IMR-90 (cell line): ENCODE data around the gene ANKDD1A. TPM values are rescaled to one million over a fixed set of nuclear protein-coding genes. Genes with fewer than 3 reads are reported as not detected.

Experiments used
- ATAC-seq: fragments of 200-7000 bp; cut with Tn5 transposase; 2 replicates; pipeline ENCODE4 v1.9.1; 2020; ENCODE audit warnings: low read depth, mild to moderate bottlenecking, moderate library complexity
- BruUV-seq: library from RNA; stranded (reverse); fragments of 400-500 nt; replicated peaks from 2 replicates; lab custom pipeline; 2021; lab: Mats Ljungman, UMichigan
- CTCF ChIA-PET: fragments of 300-600 bp; formaldehyde crosslinking; extraction: SDS; loops from one replicate; lab custom pipeline; 2021; ENCODE audit warnings: antibody characterized with exemption; lab: Yijun Ruan, JAX
- POLR2A ChIA-PET: fragments of 300-600 bp; sonication (Branson Sonifier 250); formaldehyde crosslinking; loops from one replicate; lab custom pipeline; 2022; ENCODE audit warnings: antibody characterized with exemption; ENCODE audit not compliant: unreplicated experiment; lab: Charles Lee
- DNase-seq: peaks from one replicate; pipeline ENCODE4 v3.0.0; 2013
- H2AFZ ChIP-seq: replicated peaks from 2 replicates; pipeline ENCODE3; 2013; ENCODE audit warnings: low read length, mild to moderate bottlenecking; ENCODE audit not compliant: poor library complexity
- H2AK5ac ChIP-seq: 2 replicates; pipeline ENCODE4 v1.6.1; 2013; ENCODE audit warnings: low read depth, low read length, inconsistent platforms
- H2AK9ac ChIP-seq: replicated peaks from 2 replicates; pipeline ENCODE3; 2013; ENCODE audit warnings: mild to moderate bottlenecking, low read depth, low read length, moderate library complexity; ENCODE audit not compliant: poor library complexity
- H2BK120ac ChIP-seq: 2 replicates; pipeline ENCODE4 v1.6.1; 2013; ENCODE audit warnings: low read depth, low read length, inconsistent platforms
- H2BK15ac ChIP-seq: 3 replicates; pipeline ENCODE4 v1.6.1; 2013; ENCODE audit warnings: low read depth, low read length, inconsistent platforms
- H2BK20ac ChIP-seq: 2 replicates; pipeline ENCODE4 v1.6.1; 2013; ENCODE audit warnings: low read depth, mild to moderate bottlenecking, inconsistent platforms, low read length, moderate library complexity
- H2BK5ac ChIP-seq: 2 replicates; pipeline ENCODE4 v1.6.1; 2013; ENCODE audit warnings: mild to moderate bottlenecking, low read depth, low read length, inconsistent platforms; ENCODE audit not compliant: poor library complexity, severe bottlenecking
- H3K14ac ChIP-seq: replicated peaks from 2 replicates; pipeline ENCODE4 v1.6.1; 2013; ENCODE audit warnings: low read depth, low read length, inconsistent platforms
- H3K18ac ChIP-seq: 2 replicates; pipeline ENCODE4 v1.6.1; 2013; ENCODE audit warnings: low read depth, low read length, control low read depth
- H3K23ac ChIP-seq: 2 replicates; pipeline ENCODE4 v1.6.1; 2013; ENCODE audit warnings: low read depth, low read length, inconsistent platforms
- H3K27ac ChIP-seq: 2 replicates; pipeline ENCODE4 v1.5.1; 2013; ENCODE audit warnings: mild to moderate bottlenecking, control low read depth, low read length; ENCODE audit not compliant: insufficient read depth
- H3K27me3 ChIP-seq: 2 replicates; pipeline ENCODE4 v1.6.1; 2013; ENCODE audit warnings: low read length; ENCODE audit not compliant: control insufficient read depth, insufficient read depth
- H3K36me3 ChIP-seq: 2 replicates; pipeline ENCODE4 v1.6.1; 2013; ENCODE audit warnings: low read length, mixed read lengths; ENCODE audit not compliant: control insufficient read depth, insufficient read depth
- H3K4ac ChIP-seq: 2 replicates; pipeline ENCODE4 v1.6.1; 2013; ENCODE audit warnings: low read depth, low read length, inconsistent platforms
- H3K4me1 ChIP-seq: 2 replicates; pipeline ENCODE4 v1.6.1; 2013; ENCODE audit warnings: low read length, mixed read lengths; ENCODE audit not compliant: control insufficient read depth, insufficient read depth
- H3K4me2 ChIP-seq: 2 replicates; pipeline ENCODE4 v1.6.1; 2013; ENCODE audit warnings: low read depth, mild to moderate bottlenecking, control low read depth, low read length, moderate library complexity
- H3K4me3 ChIP-seq: 2 replicates; pipeline ENCODE4 v1.5.1; 2013; ENCODE audit warnings: low read depth, mild to moderate bottlenecking, control low read depth, low read length, moderate library complexity; ENCODE audit not compliant: insufficient read depth
- H3K56ac ChIP-seq: 2 replicates; pipeline ENCODE4 v1.6.1; 2013; ENCODE audit warnings: low read length, inconsistent platforms; ENCODE audit not compliant: insufficient read depth; ENCODE audit errors: extremely low read depth
- H3K79me1 ChIP-seq, 2 experiments: 2 replicates each; pipeline ENCODE4 v1.6.1; 2013; ENCODE audit warnings: low read length in 2 of 2, inconsistent platforms in 1 of 2, low read depth in 1 of 2
- H3K9ac ChIP-seq: 2 replicates; pipeline ENCODE4 v1.6.1; 2013; ENCODE audit warnings: low read depth, low read length, control low read depth
- H3K9me1 ChIP-seq: 2 replicates; pipeline ENCODE4 v1.6.1; 2013; ENCODE audit warnings: low read length, inconsistent platforms; ENCODE audit not compliant: insufficient read depth
- H3K9me3 ChIP-seq: 2 replicates; pipeline ENCODE4 v1.6.1; 2013; ENCODE audit warnings: low read length; ENCODE audit not compliant: control insufficient read depth, insufficient read depth
- H4K20me1 ChIP-seq: 2 replicates; pipeline ENCODE4 v1.6.1; 2013; ENCODE audit warnings: low read length, inconsistent platforms; ENCODE audit not compliant: insufficient read depth
- H4K5ac ChIP-seq: 2 replicates; pipeline ENCODE4 v1.6.1; 2013; ENCODE audit warnings: mild to moderate bottlenecking, low read depth, low read length, control low read depth
- H4K8ac ChIP-seq, 2 experiments: 2 replicates each; pipeline ENCODE4 v1.6.1; 2013; ENCODE audit warnings: low read depth in 2 of 2, low read length in 2 of 2, control low read depth in 1 of 2, inconsistent platforms in 1 of 2
- H4K91ac ChIP-seq: 2 replicates; pipeline ENCODE4 v1.6.1; 2013; ENCODE audit warnings: low read depth, low read length, inconsistent platforms; ENCODE audit not compliant: insufficient read depth
- NFE2L2 ChIP-seq: fragments of 150-350 bp; IDR thresholded peaks from 2 replicates; pipeline ENCODE4 v1.6.1; 2016; ENCODE audit warnings: low read depth, mild to moderate bottlenecking, low read length
- RFX5 ChIP-seq: IDR thresholded peaks from 2 replicates; pipeline ENCODE4 v1.8.0; 2012; ENCODE audit warnings: low read depth, mild to moderate bottlenecking, low read length, moderate library complexity
- WGBS, 2 experiments: methylation state at CpG; one replicate each; pipeline versions ENCODE4 v1.1.5 to v1.1.7; 2013; ENCODE audit warnings: missing lambda C conversion rate in 2 of 2; ENCODE audit not compliant: insufficient read length in 1 of 2; ENCODE audit errors: extremely low coverage in 2 of 2; 5-methylcytosine and 5-hydroxymethylcytosine counted together
- dilution Hi-C: fragments of 300-500 bp; cut with HindIII; formaldehyde crosslinking; loops from one replicate; pipeline ENCODE4 v1.14.3; 2018; ENCODE audit warnings: low sequenced_read_pairs; ENCODE audit not compliant: unreplicated experiment
- in situ Hi-C: fragments of 300-500 bp; cut with MboI; formaldehyde crosslinking; loops from 3 replicates; pipeline ENCODE4 v1.14.3; 2019; ENCODE audit warnings: low sequenced_read_pairs, inconsistent platforms, mixed read lengths
- intact Hi-C: fragments of 100-400 bp; cut with micrococcal nuclease; formaldehyde crosslinking; loops from 2 replicates; pipeline ENCODE4 v1.10.0; 2022
- polyA plus RNA-seq, 3 experiments: library from polyadenylated mRNA; depleted of rRNA; stranded (reverse); fragments of >200 nt; gene quantifications; 2 replicates each; pipeline ENCODE4 v1.2.3, GENCODE V29; 2012; ENCODE audit warnings: low replicate concordance in 1 of 3
- total RNA-seq: library from RNA; depleted of rRNA; stranded (reverse); fragments of >200 nt; gene quantifications from 2 replicates; pipeline ENCODE4 v1.2.3, GENCODE V29; 2012

ANKDD1A gene
- total and polyA plus RNA-seq, 2 of the 4 experiments (the other 2 are of a cell fraction) = 3.6 to 4.9 TPM

- TF ChIP-seq RFX5 = no peak
- no peak for TF ChIP-seq NFE2L2
- Histone ChIP-seq H4K8ac (no peak overlapping the region), H3K23ac (no peak overlapping the region), H2AK9ac (no peak overlapping the region), H2BK5ac (no peak overlapping the region), H4K91ac (no peak overlapping the region), H3K18ac (no peak overlapping the region), H3K4ac (no peak overlapping the region), H2AK5ac (no peak overlapping the region), H3K9me1 (peaks cover 11% of the 10 kb centered on the region), H3K56ac (no peak overlapping the region), H3K9ac (no peak overlapping the region), H2BK15ac (no peak overlapping the region), H2AFZ (no peak overlapping the region), H2BK20ac (no peak overlapping the region), H3K4me3 (no peak overlapping the region), H3K27ac (no peak overlapping the region), H3K36me3 (peaks cover 16% of the 10 kb centered on the region), H3K4me1 (peaks cover 9% of the 10 kb centered on the region), H3K27me3 (no peaks in the 10 kb centered on the region), H3K9me3 (no peaks in the 10 kb centered on the region), H3K79me1 (peaks cover 13 to 43% of the 10 kb centered on the region in 2 experiments), H4K20me1 (peaks cover 3% of the 10 kb centered on the region; the same call in 1 of the 2 replicates), H2BK120ac (no peak overlapping the region), H3K4me2 (no peak overlapping the region), H4K5ac (no peak overlapping the region), H3K14ac (no peak overlapping the region)
- dilution Hi-C loops = no loop called here
- peak; percentile 6; the same call in 1 of the 2 replicates for ATAC-seq
- in situ Hi-C loops = no loop called here
- intact Hi-C loops = no loop called here
- POLR2A ChIA-PET = no interaction called here
- CTCF ChIA-PET = no interaction called here
- DNase-seq = peak; percentile 49
- BruUV-seq = no TSS peak
- no CpG with 5 or more reads among the region's 1 CpG for WGBS, 2 experiments
These were observed 70.8 kb downstream of the ANKDD1A start for GRCh38 chr15:64982472-64982871.
